BLaER1 treated with 17β-estradiol and CSF1 and Interleukin-3, amounts not matched to agents 10 nM and 100 nM (cell line): ENCODE results near the gene UHRF1.
"Not testable (repeated sequence)": the region's sequence is repeated elsewhere in the genome, so short reads cannot be mapped to it uniquely, and the experiment has no call there.

Experiments used
- H3K27ac ChIP-seq, 11 experiments: shearing (Covaris generic); formaldehyde crosslinking; 2 replicates each; pipeline ENCODE4 v1.8.1; 2022
- H3K27me3 ChIP-seq, 11 experiments: shearing (Covaris generic); formaldehyde crosslinking; 2 replicates each; pipeline ENCODE4 v1.8.1; 2022
- H3K36me3 ChIP-seq, 11 experiments: shearing (Covaris generic); formaldehyde crosslinking; 2 replicates each; pipeline ENCODE4 v1.8.1; 2022
- H3K4me1 ChIP-seq, 10 experiments: shearing (Covaris generic); formaldehyde crosslinking; 2 replicates each; pipeline ENCODE4 v1.8.1; 2022
- H3K4me2 ChIP-seq, 11 experiments: shearing (Covaris generic); formaldehyde crosslinking; 2 replicates each; pipeline ENCODE4 v1.8.1; 2022
- H3K4me3 ChIP-seq, 10 experiments: shearing (Covaris generic); formaldehyde crosslinking; 2 replicates each; pipeline ENCODE4 v1.8.1; 2022
- H3K9ac ChIP-seq, 11 experiments: shearing (Covaris generic); formaldehyde crosslinking; 2 replicates each; pipeline ENCODE4 v1.8.1; 2022
- H3K9me3 ChIP-seq, 11 experiments: shearing (Covaris generic); formaldehyde crosslinking; replicated peaks in 1 of 11; 2 replicates each; pipeline ENCODE4 v1.8.1; 2022
- H4K20me1 ChIP-seq, 11 experiments: shearing (Covaris generic); formaldehyde crosslinking; 2 replicates each; pipeline ENCODE4 v1.8.1; 2022
- Cebpa-rat ChIP-seq, 11 experiments: shearing (Covaris generic); IDR thresholded peaks; 2 replicates each; pipeline ENCODE4 v1.8.1; 2022

UHRF1 gene

GRCh38 chr19:4972509-4973230, 63.4 kb downstream of the UHRF1 start:
- no peak for TF ChIP-seq Cebpa-rat (IDR thresholded peaks at IDR 0.05)
- Histone ChIP-seq H3K27me3 (no peaks in the 10 kb centered on the region; a peak in 1 of 22 replicates), H3K9ac (peak overlapping the region; percentile 12 to 93 (median 43); a peak in 15 of 22 replicates), H3K36me3 (peaks cover 0 to 3% (median 0%) of the 10 kb centered on the region in 11 experiments; a peak in 4 of 22 replicates), H3K4me1 (peaks cover 79 to 90% (median 87%) of the 10 kb centered on the region in 10 experiments), H3K4me2 (peak overlapping the region; percentile 93 to 100 (median 98)), H3K9me3 (no peaks in the 10 kb centered on the region), H3K4me3 (no peak overlapping the region), H3K27ac (peak overlapping the region in 8 of 11 experiments; percentile 10 to 92 (median 68); a peak in 10 of 22 replicates), H4K20me1 (peaks cover 41 to 92% (median 82%) of the 10 kb centered on the region in 11 experiments)

- Histone ChIP-seq H3K36me3 (peaks cover 0 to 8% (median 0%) of the 10 kb centered on the region in 11 experiments; a peak in 4 of 22 replicates), H3K9me3 (no peaks in the 10 kb centered on the region), H3K4me1 (peaks cover 95 to 100% (median 100%) of the 10 kb centered on the region in 10 experiments), H4K20me1 (peaks cover 52 to 100% (median 100%) of the 10 kb centered on the region in 11 experiments), H3K4me2 (peak overlapping the region; percentile 87 to 100 (median 98)), H3K27me3 (no peaks in the 10 kb centered on the region; a peak in 1 of 22 replicates), H3K27ac (peak overlapping the region in 10 of 11 experiments; percentile 2 to 90 (median 82); a peak in 18 of 22 replicates), H3K9ac (peak overlapping the region in 8 of 11 experiments; percentile 18 to 74 (median 59); a peak in 9 of 22 replicates), H3K4me3 (0 out of 20 replicates have a peak overlapping the region, but pooled peaks of 1 of the 10 experiments have one; percentile 11)
- no peak for TF ChIP-seq Cebpa-rat (IDR thresholded peaks at IDR 0.05)
Measured at GRCh38 chr19:4974880-4975469, 65.7 kb downstream of the UHRF1 start.

GRCh38 chr19:4975601-4976000, 66.3 kb downstream of the UHRF1 start:
- H3K27me3 ChIP-seq, H3K36me3 ChIP-seq, H3K9me3 ChIP-seq: not testable (repeated sequence)
- Histone ChIP-seq H3K27ac (peak overlapping the region; percentile 51 to 90 (median 81); a peak in 21 of 22 replicates), H4K20me1 (peaks cover 52 to 100% (median 100%) of the 10 kb centered on the region in 11 experiments), H3K9ac (peak overlapping the region; percentile 60 to 74 (median 73); a peak in 18 of 22 replicates), H3K4me3 (peak overlapping the region in 2 of 10 experiments; percentile 2 to 23; a peak in 1 of 20 replicates), H3K4me1 (peaks cover 99 to 100% (median 100%) of the 10 kb centered on the region in 10 experiments), H3K4me2 (peak overlapping the region; percentile 87 to 100 (median 98))

- Histone ChIP-seq H3K4me2 (peak overlapping the region; percentile 87 to 100 (median 98)), H4K20me1 (peaks cover 52 to 100% (median 100%) of the 10 kb centered on the region in 11 experiments), H3K4me1 (peaks cover 99 to 100% (median 100%) of the 10 kb centered on the region in 10 experiments), H3K36me3 (peaks cover 0 to 14% (median 0%) of the 10 kb centered on the region in 11 experiments; a peak in 6 of 22 replicates), H3K9me3 (no peaks in the 10 kb centered on the region), H3K27ac (peak overlapping the region; percentile 51 to 90 (median 81); a peak in 21 of 22 replicates), H3K4me3 (peak overlapping the region; percentile 5 to 58 (median 37); a peak in 13 of 20 replicates), H3K9ac (peak overlapping the region; percentile 68 to 74 (median 74)), H3K27me3 (no peaks in the 10 kb centered on the region)
- peak; percentile 90 to 99 (median 98) for TF ChIP-seq Cebpa-rat (IDR thresholded peaks at IDR 0.05)
Measured at GRCh38 chr19:4976401-4977298, 67.3 kb downstream of the UHRF1 start.

GRCh38 chr19:4977299-4978174, 68.2 kb downstream of the UHRF1 start:
- peaks cover 0 to 16% (median 0%) of the 10 kb centered on the region in 11 experiments; a peak in 6 of 22 replicates for H3K36me3 ChIP-seq
- no peak for TF ChIP-seq Cebpa-rat (IDR thresholded peaks at IDR 0.05)
- peaks cover 92 to 97% (median 95%) of the 10 kb centered on the region in 10 experiments for H3K4me1 ChIP-seq
- H3K27ac ChIP-seq = peak overlapping the region; percentile 38 to 90 (median 81); a peak in 21 of 22 replicates
- peak overlapping the region; percentile 68 to 74 (median 74) for H3K9ac ChIP-seq
- H3K27me3 ChIP-seq = no peaks in the 10 kb centered on the region
- peak overlapping the region; percentile 5 to 58 (median 37); a peak in 14 of 20 replicates for H3K4me3 ChIP-seq
- H4K20me1 ChIP-seq = peaks cover 50 to 100% (median 100%) of the 10 kb centered on the region in 11 experiments
- peak overlapping the region; percentile 87 to 100 (median 98) for H3K4me2 ChIP-seq
- H3K9me3 ChIP-seq = no peaks in the 10 kb centered on the region

- H4K20me1 ChIP-seq = peaks cover 63 to 100% (median 100%) of the 10 kb centered on the region in 11 experiments
Measured at GRCh38 chr19:4979211-4979807, 70.0 kb downstream of the UHRF1 start.

GRCh38 chr19:4980067-4980466, 70.8 kb downstream of the UHRF1 start:
- H3K9ac ChIP-seq = peak overlapping the region in 2 of 11 experiments; percentile 24 to 45; a peak in 1 of 22 replicates
- no peaks in the 10 kb centered on the region for H3K9me3 ChIP-seq
- TF ChIP-seq Cebpa-rat (IDR thresholded peaks at IDR 0.05) = 0 out of 22 replicates have a peak, but pooled peaks of 1 of the 11 experiments have one; percentile 12
- peaks cover 0 to 29% (median 7%) of the 10 kb centered on the region in 11 experiments; a peak in 10 of 22 replicates for H3K36me3 ChIP-seq
- H3K4me3 ChIP-seq = no peak overlapping the region
- peak overlapping the region in 3 of 11 experiments; percentile 19 to 68 (median 29); a peak in 1 of 22 replicates for H3K27ac ChIP-seq
- peaks cover 66 to 100% (median 100%) of the 10 kb centered on the region in 11 experiments for H4K20me1 ChIP-seq
- peak overlapping the region; percentile 87 to 100 (median 98); a peak in 19 of 22 replicates for H3K4me2 ChIP-seq
- H3K27me3 ChIP-seq = no peaks in the 10 kb centered on the region
- peaks cover 86 to 96% (median 94%) of the 10 kb centered on the region in 10 experiments for H3K4me1 ChIP-seq

More at GRCh38 chr19:4979211-4979807, 70.0 kb downstream of the UHRF1 start:
- Histone ChIP-seq H3K36me3 (peaks cover 0 to 29% (median 7%) of the 10 kb centered on the region in 11 experiments; a peak in 10 of 22 replicates), H3K4me2 (peak overlapping the region; percentile 87 to 100 (median 98)), H3K4me3 (no peak overlapping the region), H3K4me1 (peaks cover 87 to 96% (median 94%) of the 10 kb centered on the region in 10 experiments), H3K9me3 (no peaks in the 10 kb centered on the region), H3K9ac (peak overlapping the region in 10 of 11 experiments; percentile 4 to 52 (median 36); a peak in 10 of 22 replicates), H3K27ac (peak overlapping the region in 9 of 11 experiments; percentile 2 to 85 (median 33); a peak in 12 of 22 replicates), H3K27me3 (no peaks in the 10 kb centered on the region)
- no peak for TF ChIP-seq Cebpa-rat (IDR thresholded peaks at IDR 0.05)
